Endometrial microvascular endothelial cells (primary cell): ENCODE results near the gene PSMB9. TPM values are rescaled to one million over a fixed set of nuclear protein-coding genes. Genes with fewer than 3 reads are reported as not detected.
"Not testable (repeated sequence)": the region's sequence is repeated elsewhere in the genome, so short reads cannot be mapped to it uniquely, and the experiment has no call there.

Experiments used
- in situ Hi-C: cut with HindIII; loops from 2 replicates; pipeline ENCODE4 v1.10.0; 2017; ENCODE audit warnings: low sequenced_read_pairs, low pct_unique_long_range_greater_than_20kb; ENCODE audit errors: inconsistent ontology term
- total RNA-seq: library from RNA; depleted of rRNA; stranded (reverse); fragments of >200 nt; gene quantifications from one replicate; pipeline ENCODE4 v1.2.3, GENCODE V29; 2015; ENCODE audit errors: inconsistent ontology term

PSMB9 gene
- total RNA-seq, 1 donor from 2014 or later, result 97.9 TPM

- in situ Hi-C loops, result no loop called here
These were observed 1.0 kb upstream of the PSMB9 start for GRCh38 chr6:32852844-32853540.

DNA sequence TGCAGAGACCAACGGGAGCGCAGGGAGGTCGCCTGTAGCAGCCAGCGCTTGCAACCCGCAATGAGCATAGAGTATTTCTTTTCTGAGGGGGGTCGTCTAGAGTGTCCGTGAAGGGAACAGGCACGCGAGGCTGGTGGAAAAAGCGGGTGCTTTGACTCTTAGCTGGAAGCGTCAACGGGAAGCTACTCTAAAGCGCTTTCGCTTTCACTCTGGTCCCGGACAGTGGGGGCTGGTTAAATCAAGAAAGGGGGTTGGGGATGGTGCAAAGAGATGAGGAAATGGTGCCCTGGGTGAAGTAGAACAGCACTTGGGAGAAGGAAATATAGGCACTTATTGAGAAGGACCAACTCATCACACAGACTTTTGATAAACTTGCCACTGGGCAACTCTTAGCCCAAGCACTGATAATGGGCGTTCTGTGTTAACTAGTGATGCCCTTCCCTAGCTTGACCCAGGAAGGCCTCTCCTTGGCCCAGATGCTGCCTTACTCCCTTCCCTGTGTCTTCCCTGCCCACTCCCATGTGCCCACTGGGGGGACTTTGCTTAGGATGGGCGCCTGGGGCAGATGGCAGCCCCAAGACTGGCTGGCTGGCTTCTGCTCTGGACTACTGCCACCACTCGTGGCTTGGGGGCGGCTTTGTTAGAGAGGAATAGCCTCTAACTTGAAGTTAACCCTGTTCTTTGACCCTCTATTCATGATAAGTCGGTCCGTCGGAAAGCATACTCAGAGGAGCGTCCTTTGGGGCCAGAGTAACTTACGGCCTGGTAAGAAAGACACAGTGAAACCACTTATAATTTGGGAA lies 585 bp downstream of the PSMB9 start:
- in situ Hi-C loops, result no loop called here

DNA sequence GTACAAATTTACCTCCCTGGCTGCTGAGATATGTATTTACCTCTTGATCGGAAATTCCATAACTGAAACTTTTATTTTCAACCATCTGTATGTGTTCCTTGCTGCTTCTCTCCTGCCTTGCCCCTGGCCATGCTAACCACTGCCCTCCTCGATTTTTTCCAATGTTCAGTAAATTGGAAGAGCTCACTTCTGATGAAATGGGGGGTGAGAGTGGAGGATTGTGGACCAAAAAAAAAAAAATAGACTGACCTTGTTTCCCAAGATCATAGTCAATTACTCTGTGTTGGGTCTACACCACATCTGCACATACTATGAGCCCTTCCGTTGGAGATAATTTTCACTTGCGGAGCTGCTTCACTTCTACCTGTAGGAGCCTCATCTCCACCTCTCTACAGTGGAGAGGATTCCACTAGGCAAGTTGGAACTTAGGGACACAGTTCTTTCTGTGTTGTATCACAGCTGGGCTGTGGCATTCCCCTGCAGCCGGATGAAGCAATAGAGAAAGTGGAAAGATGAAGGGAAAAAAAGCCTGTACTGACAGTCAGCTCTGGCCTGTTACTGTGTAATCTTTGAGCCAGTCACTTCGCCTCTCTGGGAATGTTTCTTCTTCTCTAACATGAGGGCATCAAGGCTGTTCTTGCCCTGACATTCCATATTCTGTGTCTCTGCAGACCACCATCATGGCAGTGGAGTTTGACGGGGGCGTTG lies 1.6 kb downstream of the PSMB9 start:
- in situ Hi-C loops, result no loop called here

GRCh38 chr6:32857156-32857891 lies 3.3 kb downstream of the PSMB9 start:
- in situ Hi-C loops, result no loop called here

DNA sequence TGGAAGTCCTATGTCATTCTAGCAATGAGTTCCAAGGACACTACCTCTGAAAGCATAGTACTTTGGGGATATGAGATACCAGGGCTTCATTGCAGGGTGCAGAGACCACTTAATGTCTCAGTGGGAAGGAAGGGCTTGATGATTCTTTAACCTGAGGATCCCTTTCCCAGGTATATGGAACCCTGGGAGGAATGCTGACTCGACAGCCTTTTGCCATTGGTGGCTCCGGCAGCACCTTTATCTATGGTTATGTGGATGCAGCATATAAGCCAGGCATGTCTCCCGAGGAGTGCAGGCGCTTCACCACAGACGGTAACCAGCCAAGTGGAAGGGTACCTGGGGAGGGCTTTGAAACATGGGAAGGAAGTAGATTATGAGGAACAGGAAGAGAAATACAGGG lies 4.2 kb downstream of the PSMB9 start:
- in situ Hi-C loops, result no loop called here

- in situ Hi-C loops, result no loop called here
These were observed 6.7 kb downstream of the PSMB9 start for GRCh38 chr6:32860674-32861073.

GRCh38 chr6:32862725-32863124 lies 8.7 kb downstream of the PSMB9 start:
- in situ Hi-C loops, result no loop called here

- in situ Hi-C loops, result no loop called here
These were observed 11.9 kb downstream of the PSMB9 start for GRCh38 chr6:32865724-32866443.

DNA sequence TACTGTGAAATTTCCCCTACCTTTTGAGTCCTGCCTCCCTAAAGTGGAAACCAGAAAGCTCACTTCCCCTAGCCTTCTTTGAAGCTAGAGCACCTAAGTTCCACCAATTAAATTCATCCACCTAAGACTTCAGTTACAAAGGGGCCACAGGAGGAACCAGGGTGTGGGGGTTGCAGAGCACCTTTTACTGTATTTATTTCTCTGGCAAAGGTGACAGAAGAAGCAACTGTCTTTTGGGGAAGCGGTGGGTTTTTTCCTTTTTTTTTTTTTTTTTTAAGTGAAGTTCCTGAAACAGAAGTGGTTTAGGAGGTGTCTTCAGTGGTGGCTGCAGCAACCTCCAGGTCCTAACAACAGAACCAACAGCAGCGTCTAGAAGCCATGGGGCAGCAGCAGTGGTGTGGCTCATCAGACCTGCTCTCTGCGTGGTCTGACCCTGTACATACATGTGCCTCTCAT lies 13.1 kb downstream of the PSMB9 start:
- in situ Hi-C loops, result no loop called here

DNA sequence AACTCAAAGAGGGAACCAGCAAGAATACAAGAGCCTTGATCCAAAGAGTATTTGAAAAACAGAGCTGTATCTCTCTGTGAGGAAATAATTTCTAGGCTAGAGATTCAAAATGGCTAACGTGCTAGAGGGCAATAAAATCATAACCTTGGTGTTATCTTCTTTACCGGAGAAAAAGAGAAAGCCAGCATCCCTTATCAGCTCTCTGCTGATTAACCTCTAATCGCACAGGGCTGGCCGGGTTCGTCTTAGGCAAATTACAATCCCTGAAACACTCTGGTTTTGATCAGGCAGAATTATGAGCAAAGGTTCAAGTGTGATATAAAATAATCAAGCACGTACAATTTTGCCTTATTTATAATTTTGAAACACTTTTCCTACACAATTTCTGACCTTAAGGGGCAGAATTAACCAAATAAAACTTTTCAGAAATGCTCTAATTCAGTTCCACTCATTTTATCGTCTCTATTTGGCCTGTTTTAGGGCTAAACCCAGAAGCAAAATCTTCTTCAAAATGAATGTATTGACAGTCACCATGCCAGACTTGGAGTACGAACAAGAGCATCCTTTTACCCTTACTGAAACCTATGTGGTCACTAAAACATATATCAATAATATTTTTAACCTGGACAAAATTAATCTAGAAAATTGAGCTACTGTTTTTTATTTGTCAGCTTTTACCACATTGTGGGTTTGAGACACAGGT lies 13.7 kb downstream of the PSMB9 start:
- in situ Hi-C loops, result no loop called here

GRCh38 chr6:32868257-32868788 lies 14.3 kb downstream of the PSMB9 start:
- in situ Hi-C loops, result no loop called here

DNA sequence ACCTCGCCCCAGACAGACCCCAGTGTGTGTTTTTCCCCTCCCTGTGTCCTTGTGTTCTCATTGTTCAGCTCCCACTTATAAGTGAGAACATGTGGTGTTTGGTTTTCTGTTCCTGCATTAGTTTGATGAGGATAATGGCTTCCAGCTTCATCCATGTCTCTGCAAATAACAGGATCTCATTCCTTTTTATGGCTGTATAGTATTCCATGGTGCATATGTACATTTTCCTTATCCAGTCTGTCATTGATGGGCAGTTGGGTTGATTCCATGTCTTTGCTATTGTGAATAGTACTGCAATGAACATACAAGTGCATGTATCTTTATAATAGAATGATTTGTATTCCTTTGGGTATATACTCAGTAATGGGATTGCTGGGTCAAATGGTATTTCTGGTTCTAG lies 20.0 kb downstream of the PSMB9 start:
- in situ Hi-C loops, result not testable (repeated sequence)

DNA sequence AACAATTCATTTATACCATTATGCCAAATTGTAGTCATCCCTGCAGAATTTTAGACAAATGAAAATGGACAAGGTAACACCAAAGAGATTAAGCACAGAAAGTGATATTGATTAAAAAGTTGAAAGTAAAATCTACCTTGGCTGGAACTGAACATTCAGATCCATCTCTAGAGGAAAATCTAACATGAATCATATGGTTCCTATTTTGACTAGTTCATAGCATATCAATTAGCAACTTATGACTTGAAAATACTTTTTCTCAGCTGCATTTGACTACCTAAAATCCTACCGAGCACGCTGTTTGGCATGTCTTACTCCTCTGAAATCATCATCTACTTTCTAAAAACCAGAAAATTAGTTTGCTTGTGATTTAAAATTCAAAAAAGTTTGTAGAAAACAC lies 22.6 kb downstream of the PSMB9 start:
- in situ Hi-C loops, result no loop called here

GRCh38 chr6:32879691-32880090 lies 25.7 kb downstream of the PSMB9 start:
- in situ Hi-C loops, result no loop called here

DNA sequence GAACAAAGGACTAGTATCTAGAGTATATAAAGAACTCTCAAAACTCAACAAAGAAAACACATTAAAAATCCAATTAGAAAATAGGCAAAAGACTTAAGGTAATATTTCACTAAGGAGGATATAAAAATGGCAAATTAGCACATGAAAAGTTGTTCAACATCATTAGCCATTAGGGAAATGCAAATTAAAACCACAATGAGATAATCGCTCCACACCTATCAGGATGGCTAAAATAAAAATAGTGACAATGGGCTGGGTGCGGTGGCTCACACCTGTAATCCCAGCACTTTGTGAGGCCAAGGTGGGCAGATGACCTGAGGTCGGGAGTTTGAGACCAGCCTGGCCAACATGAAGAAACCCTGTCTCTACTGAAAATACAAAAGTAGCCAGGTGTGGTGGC lies 27.0 kb downstream of the PSMB9 start:
- in situ Hi-C loops, result not testable (repeated sequence)

- in situ Hi-C loops, result no loop called here
These were observed 28.9 kb downstream of the PSMB9 start for GRCh38 chr6:32882879-32883250.

DNA sequence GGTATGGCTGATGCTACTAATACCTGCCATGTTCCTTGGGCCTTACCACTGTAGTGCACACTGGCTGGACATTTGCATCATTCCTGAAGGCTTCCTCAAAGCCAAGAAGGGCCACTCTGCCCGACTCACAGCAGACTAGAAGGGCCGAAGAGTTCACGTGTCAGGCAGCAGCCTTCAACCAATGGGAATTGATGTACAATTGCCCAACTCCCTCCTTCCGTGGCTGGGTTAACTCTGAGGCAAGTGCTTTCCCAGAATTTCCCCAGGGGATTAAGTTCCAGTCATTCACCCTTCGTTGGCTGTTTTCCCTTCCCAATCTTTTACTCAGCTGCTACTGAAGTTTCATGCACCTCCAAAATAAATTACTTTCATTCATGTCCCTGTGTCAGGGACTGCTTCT lies 29.8 kb downstream of the PSMB9 start:
- in situ Hi-C loops, result no loop called here
